Right kidney (tissue), 9 donors: ENCODE results near the gene IRF2BP2.

Experiments used
- DNase-seq: peaks from one replicate; pipeline ENCODE4 v3.0.0-alpha.2; 2016
- long read RNA-seq, 8 donors: transcript quantifications; one replicate each; lab custom pipeline, GENCODE V29; 2026

The IRF2BP2 gene
- long read RNA-seq, donor 1, full-length matches to known transcripts = 16 of 16 reads
- long read RNA-seq, donor 1, partial matches to known transcripts = 0 of 16 reads
- long read RNA-seq, donor 1, other reads (novel, unspliced or antisense) = 0 of 16 reads
- long read RNA-seq, donor 2, full-length matches to known transcripts = 16 of 16 reads
- long read RNA-seq, donor 2, partial matches to known transcripts = 0 of 16 reads
- long read RNA-seq, donor 2, other reads (novel, unspliced or antisense) = 0 of 16 reads
- long read RNA-seq, donor 3, full-length matches to known transcripts = 15 of 31 reads
- long read RNA-seq, donor 3, partial matches to known transcripts = 16 of 31 reads
- long read RNA-seq, donor 3, other reads (novel, unspliced or antisense) = 0 of 31 reads
- long read RNA-seq, donor 4, full-length matches to known transcripts = 39 of 39 reads
- long read RNA-seq, donor 4, partial matches to known transcripts = 0 of 39 reads
- long read RNA-seq, donor 4, other reads (novel, unspliced or antisense) = 0 of 39 reads
- long read RNA-seq, donor 5, full-length matches to known transcripts = 33 of 33 reads
- long read RNA-seq, donor 5, partial matches to known transcripts = 0 of 33 reads
- long read RNA-seq, donor 5, other reads (novel, unspliced or antisense) = 0 of 33 reads
- long read RNA-seq, donor 6, full-length matches to known transcripts = 35 of 35 reads
- long read RNA-seq, donor 6, partial matches to known transcripts = 0 of 35 reads
- long read RNA-seq, donor 6, other reads (novel, unspliced or antisense) = 0 of 35 reads
- long read RNA-seq, donor 7, full-length matches to known transcripts = 50 of 83 reads
- long read RNA-seq, donor 7, partial matches to known transcripts = 33 of 83 reads
- long read RNA-seq, donor 7, other reads (novel, unspliced or antisense) = 0 of 83 reads
- long read RNA-seq, donor 8, full-length matches to known transcripts = 34 of 34 reads
- long read RNA-seq, donor 8, partial matches to known transcripts = 0 of 34 reads
- long read RNA-seq, donor 8, other reads (novel, unspliced or antisense) = 0 of 34 reads

- DNase-seq = peak; percentile 91
These were observed at the start of gene IRF2BP2 for GRCh38 chr1:234610061-234610665. IRF2BP2 (minus strand) TSS chr1:234610178; CDS start chr1:234609494, 684 bp downstream.

GRCh38 chr1:234659538-234659937, 49.6 kb upstream of the IRF2BP2 start:
- no peak for DNase-seq

GRCh38 chr1:234658138-234658537, 48.2 kb upstream of the IRF2BP2 start:
- no peak for DNase-seq

GRCh38 chr1:234656944-234657654, 47.1 kb upstream of the IRF2BP2 start:
- no peak for DNase-seq

GRCh38 chr1:234656070-234656895, 46.3 kb upstream of the IRF2BP2 start:
- DNase-seq = no peak

GRCh38 chr1:234655328-234656069, 45.5 kb upstream of the IRF2BP2 start:
- no peak for DNase-seq

GRCh38 chr1:234654002-234654733, 44.2 kb upstream of the IRF2BP2 start:
- DNase-seq = no peak

GRCh38 chr1:234649432-234650081, 39.6 kb upstream of the IRF2BP2 start:
- no peak for DNase-seq

- DNase-seq = no peak
These were observed 37.8 kb upstream of the IRF2BP2 start for GRCh38 chr1:234647758-234648157.

- DNase-seq = no peak
These were observed 37.3 kb upstream of the IRF2BP2 start for GRCh38 chr1:234647245-234647644.

GRCh38 chr1:234645964-234646363, 36.0 kb upstream of the IRF2BP2 start:
- no peak for DNase-seq

- DNase-seq = no peak
These were observed 35.5 kb upstream of the IRF2BP2 start for GRCh38 chr1:234645474-234645953.

GRCh38 chr1:234644928-234645327, 35.0 kb upstream of the IRF2BP2 start:
- no peak for DNase-seq

- DNase-seq = no peak
These were observed 33.8 kb upstream of the IRF2BP2 start for GRCh38 chr1:234643850-234644134.

GRCh38 chr1:234643111-234643849, 33.3 kb upstream of the IRF2BP2 start:
- no peak for DNase-seq

- no peak for DNase-seq
These were observed 32.5 kb upstream of the IRF2BP2 start for GRCh38 chr1:234642428-234642827.

- DNase-seq = no peak
These were observed 30.0 kb upstream of the IRF2BP2 start for GRCh38 chr1:234639961-234640360.
